Stimulated activated CD4-positive, alpha-beta T cell treated with anti-CD3 and anti-CD28 coated beads, Interleukin-1b, Interleukin-23, amount 100 ng/mL, for 48 hours (primary cell): ENCODE data around the gene LGR4.

Experiments
- DNase-seq: peaks from one replicate; pipeline ENCODE4 v3.0.0-alpha.2; 2020

The LGR4 gene

GRCh38 chr11:27485930-27486773, 13.6 kb upstream of the LGR4 start:
- DNase-seq, result no peak

- DNase-seq, result no peak
Measured at GRCh38 chr11:27482793-27483192, 10.2 kb upstream of the LGR4 start.

- DNase-seq, result no peak
Measured at GRCh38 chr11:27481992-27482391, 9.4 kb upstream of the LGR4 start.

- DNase-seq, result no peak
Measured at GRCh38 chr11:27477831-27478230, 5.2 kb upstream of the LGR4 start.

GRCh38 chr11:27477243-27477642, 4.7 kb upstream of the LGR4 start:
- no peak for DNase-seq

GRCh38 chr11:27475622-27476021, 3.0 kb upstream of the LGR4 start:
- DNase-seq, result no peak

GRCh38 chr11:27473017-27473406, 422 bp upstream of the LGR4 start:
- DNase-seq, result no peak

- no peak for DNase-seq
Measured at GRCh38 chr11:27471589-27472397, 797 bp downstream of the LGR4 start.

GRCh38 chr11:27470826-27471588, 1.6 kb downstream of the LGR4 start:
- DNase-seq, result no peak

GRCh38 chr11:27470166-27470565, 2.4 kb downstream of the LGR4 start:
- no peak for DNase-seq

GRCh38 chr11:27468995-27469695, 3.4 kb downstream of the LGR4 start:
- no peak for DNase-seq

- no peak for DNase-seq
Measured at GRCh38 chr11:27468209-27468994, 4.2 kb downstream of the LGR4 start.

GRCh38 chr11:27467181-27467913, 5.2 kb downstream of the LGR4 start:
- DNase-seq, result no peak

- no peak for DNase-seq
Measured at GRCh38 chr11:27466363-27466762, 6.2 kb downstream of the LGR4 start.

GRCh38 chr11:27465629-27466028, 7.0 kb downstream of the LGR4 start:
- no peak for DNase-seq

GRCh38 chr11:27464909-27465308, 7.7 kb downstream of the LGR4 start:
- no peak for DNase-seq

GRCh38 chr11:27464289-27464696, 8.3 kb downstream of the LGR4 start:
- DNase-seq, result no peak

- DNase-seq, result no peak
Measured at GRCh38 chr11:27462543-27462942, 10.0 kb downstream of the LGR4 start.

- DNase-seq, result no peak
Measured at GRCh38 chr11:27460158-27460978, 12.2 kb downstream of the LGR4 start.

- no peak for DNase-seq
Measured at GRCh38 chr11:27459191-27459590, 13.4 kb downstream of the LGR4 start.
